Fibroblast of mammary gland (primary cell): ENCODE data around the gene MYBL2.
"Not testable (repeated sequence)": the region's sequence is repeated elsewhere in the genome, so short reads cannot be mapped to it uniquely, and the experiment has no call there.

Experiments used
- DNase-seq: peaks from one replicate; pipeline ENCODE4 v3.0.0-alpha.2; 2010; ENCODE audit warnings: low read depth
- H3K4me3 ChIP-seq: 2 replicates; pipeline ENCODE4 v1.5.1; 2011; ENCODE audit warnings: low read depth, mild to moderate bottlenecking, low read length, moderate library complexity; ENCODE audit not compliant: control insufficient read depth
- CTCF ChIP-seq: conservative IDR thresholded peaks from 2 replicates; pipeline ENCODE4 v1.5.1; 2011; ENCODE audit warnings: low read depth, low read length, inconsistent platforms; ENCODE audit not compliant: control insufficient read depth, insufficient read depth

The MYBL2 gene

GRCh38 chr20:43755851-43756250 is 88.9 kb downstream of the MYBL2 start:
- peak; percentile 85 for DNase-seq
- H3K4me3 ChIP-seq, result no peak overlapping the region
- TF ChIP-seq CTCF, result no peak

GRCh38 chr20:43757888-43758287 is 91.0 kb downstream of the MYBL2 start:
- H3K4me3 ChIP-seq, result not testable (repeated sequence)
- DNase-seq, result peak; percentile 69

- no peak for TF ChIP-seq CTCF
Observed at GRCh38 chr20:43761386-43762340, 94.7 kb downstream of the MYBL2 start.

GRCh38 chr20:43762911-43763310 is 96.0 kb downstream of the MYBL2 start:
- DNase-seq, result no peak
- no peak overlapping the region for H3K4me3 ChIP-seq
- TF ChIP-seq CTCF, result no peak

More at GRCh38 chr20:43761386-43762340, 94.7 kb downstream of the MYBL2 start:
- no peak overlapping the region for H3K4me3 ChIP-seq
- DNase-seq, result peak; percentile 48

GRCh38 chr20:43765916-43766315 is 99.0 kb downstream of the MYBL2 start:
- DNase-seq, result no peak
- no peak overlapping the region for H3K4me3 ChIP-seq

More at GRCh38 chr20:43765916-43766315, 99.0 kb downstream of the MYBL2 start:
- TF ChIP-seq CTCF, result no peak
